NK-92 treated with Interleukin-12 subunit alpha and Interleukin-12 subunit beta, amount 100 ng/mL, for 24 hours (cell line): Measurements from ENCODE around the gene PTH1R.

Experiments used
- DNase-seq: peaks from one replicate; lab custom pipeline; 2025; lab: John Stamatoyannopoulos, UW

Gene PTH1R

GRCh38 chr3:46913644-46914043 lies 36.1 kb downstream of the PTH1R start:
- DNase-seq: no peak

DNA sequence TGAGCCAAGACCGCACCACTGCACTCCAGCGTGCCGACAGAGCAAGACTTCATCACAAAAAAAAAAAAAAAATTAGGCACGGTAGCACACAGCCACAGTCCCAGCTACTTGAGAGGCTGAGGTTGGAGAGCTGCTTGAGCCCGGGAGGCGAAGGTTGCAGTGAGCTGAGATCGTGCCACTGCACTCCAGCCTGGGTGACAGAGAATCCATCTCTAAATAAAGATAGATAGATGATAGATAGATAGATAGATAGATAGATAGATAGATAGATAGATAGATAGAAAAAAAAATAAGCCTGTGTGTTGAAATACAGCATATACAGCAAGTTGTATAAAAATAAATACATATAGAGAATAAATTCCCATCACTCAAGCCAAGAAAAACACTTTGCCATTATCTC lies 37.3 kb downstream of the PTH1R start:
- no peak for DNase-seq

DNA sequence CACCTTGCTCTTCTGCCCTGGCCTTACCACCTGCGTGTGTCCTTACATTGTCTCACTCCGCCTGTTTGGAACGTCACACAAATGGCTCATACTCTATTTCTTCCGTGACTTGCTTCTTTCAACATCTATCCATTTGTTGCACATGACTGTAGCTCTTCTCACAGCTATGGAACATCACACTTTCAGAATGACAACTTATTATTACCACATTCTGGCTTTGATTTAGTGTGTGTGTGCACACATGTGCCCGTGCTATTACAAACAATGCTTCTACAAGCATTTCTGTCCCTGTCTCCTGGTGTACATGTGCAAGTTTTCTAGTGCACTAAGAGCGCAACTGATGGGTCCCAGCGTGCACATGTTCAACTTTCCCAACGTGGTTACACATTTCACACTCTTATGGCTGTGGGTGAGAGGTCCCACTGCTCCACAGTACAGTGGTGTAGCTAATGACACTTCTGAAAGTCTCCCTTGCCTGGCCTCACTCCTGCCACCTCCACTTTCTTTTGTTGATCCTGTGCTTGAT lies 37.8 kb downstream of the PTH1R start:
- no peak for DNase-seq

DNA sequence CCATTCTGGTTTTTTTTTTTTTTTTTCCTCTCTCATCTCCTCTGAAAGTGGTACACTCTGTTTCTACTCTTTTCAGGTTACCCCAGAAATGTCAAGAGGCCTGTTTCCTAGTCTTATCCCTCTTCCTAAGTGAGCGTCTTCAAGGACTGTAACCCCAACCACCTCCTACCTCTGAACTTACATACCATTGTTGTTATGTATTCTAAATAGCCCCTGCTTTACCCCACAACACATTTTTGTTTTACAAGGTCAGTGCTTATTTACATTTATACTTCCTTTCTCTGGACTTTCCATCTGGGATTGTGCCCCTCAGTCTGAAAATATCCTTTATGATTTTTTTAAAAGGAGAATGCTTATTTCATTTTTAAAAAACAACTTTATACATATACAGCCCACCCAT lies 38.8 kb downstream of the PTH1R start:
- DNase-seq: no peak

DNA sequence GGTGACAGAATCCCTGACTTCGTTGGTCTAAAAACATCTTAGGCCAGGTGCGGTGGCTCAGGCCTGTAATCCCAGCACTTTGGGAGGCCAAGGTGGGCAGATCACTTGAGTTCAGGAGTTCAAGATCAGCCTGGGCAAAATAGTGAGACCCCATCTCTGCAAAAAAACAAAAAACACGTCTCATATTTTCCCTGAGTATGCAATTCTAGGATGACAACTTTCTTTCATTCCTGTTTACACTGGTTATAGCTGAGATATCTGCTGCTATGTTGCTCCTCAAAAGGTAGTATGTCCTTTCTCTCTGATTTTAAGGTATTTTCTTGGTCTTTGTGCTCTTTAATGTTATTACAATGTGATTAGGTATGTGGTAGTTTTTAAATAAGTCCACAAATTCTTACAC lies 39.3 kb downstream of the PTH1R start:
- DNase-seq: no peak

DNA sequence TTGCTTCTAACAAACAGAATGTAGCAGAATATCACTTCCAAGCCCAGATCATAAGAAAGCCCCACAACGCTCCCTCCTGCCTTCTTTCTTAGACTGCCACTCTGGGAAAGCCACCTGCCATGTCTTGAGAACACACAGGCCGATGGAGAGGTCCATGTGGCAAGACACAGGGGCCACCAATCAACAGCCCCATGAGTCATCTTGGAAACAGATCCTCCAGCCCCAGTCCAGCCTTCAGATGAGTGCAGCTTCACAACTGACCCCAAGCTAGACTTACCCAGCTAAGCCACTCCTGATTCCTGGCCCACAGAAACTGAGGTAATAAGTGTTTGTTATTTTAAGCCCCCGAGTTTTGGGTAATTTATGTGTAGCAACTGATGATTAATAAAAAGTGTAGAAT lies 39.7 kb downstream of the PTH1R start:
- no peak for DNase-seq

- no peak for DNase-seq
These were observed 40.7 kb downstream of the PTH1R start for GRCh38 chr3:46918202-46918601.

GRCh38 chr3:46918634-46919033 lies 41.1 kb downstream of the PTH1R start:
- no peak for DNase-seq

- DNase-seq: no peak
These were observed 43.5 kb downstream of the PTH1R start for GRCh38 chr3:46921041-46921440.

- DNase-seq: no peak
These were observed 44.4 kb downstream of the PTH1R start for GRCh38 chr3:46921871-46922271.

DNA sequence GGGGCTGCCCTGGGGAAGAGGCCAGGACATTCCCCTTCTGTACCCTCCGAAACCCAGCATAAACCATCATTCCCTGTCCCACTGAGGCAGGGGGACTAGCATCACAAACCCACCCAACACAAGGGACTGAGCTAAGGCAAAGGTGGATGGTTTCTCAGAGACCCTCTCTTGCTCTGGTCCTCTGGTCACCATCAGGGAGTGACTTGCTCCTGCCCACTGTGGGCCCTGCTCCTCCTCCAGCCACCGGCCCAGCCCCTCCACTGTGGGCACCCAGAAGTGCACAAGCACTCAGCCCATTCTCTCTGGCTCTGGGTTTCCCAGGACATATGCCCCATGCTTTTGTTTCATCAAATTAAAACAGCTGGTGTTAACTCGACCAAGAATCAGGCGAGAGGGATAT lies 44.9 kb downstream of the PTH1R start:
- no peak for DNase-seq

- DNase-seq: no peak
These were observed 45.5 kb downstream of the PTH1R start for GRCh38 chr3:46922871-46923558.

DNA sequence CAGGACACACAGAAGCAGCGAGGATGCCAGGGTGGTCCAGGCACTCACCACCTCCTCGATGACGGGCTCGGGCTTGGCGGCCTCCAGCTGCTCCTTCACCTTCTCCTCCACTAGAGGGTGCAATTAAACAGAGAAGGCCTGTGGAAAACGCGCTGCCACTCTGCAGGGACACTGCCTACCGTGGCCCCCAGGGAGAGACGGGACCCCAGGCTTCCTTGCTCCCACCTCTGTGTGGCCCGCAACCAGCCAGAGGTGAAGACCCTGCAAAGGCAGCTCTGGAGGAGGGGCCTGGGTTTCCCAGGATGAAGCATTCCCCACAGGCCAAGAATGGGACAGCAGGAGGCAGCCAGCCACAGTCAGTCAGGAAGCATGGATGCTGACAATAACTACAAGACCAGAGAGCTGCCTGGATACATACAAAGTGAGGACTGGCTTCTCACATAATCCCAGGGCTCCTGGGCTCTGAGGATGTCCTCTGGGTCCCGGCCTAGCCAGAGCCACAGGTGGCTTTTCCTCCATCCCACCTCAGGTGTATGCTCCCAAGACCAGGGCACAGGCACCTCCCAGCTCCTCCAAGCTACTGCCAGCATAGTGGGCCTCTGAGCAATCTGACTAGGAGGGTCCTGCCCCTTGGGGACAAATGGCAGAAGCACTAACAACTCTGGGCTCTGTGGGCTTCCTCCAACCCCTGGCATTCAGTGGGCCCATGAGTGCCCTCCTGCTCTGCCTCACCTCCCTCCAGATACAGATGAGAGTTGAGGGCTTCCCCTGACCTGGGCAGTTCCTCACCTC lies 46.2 kb downstream of the PTH1R start:
- no peak for DNase-seq

DNA sequence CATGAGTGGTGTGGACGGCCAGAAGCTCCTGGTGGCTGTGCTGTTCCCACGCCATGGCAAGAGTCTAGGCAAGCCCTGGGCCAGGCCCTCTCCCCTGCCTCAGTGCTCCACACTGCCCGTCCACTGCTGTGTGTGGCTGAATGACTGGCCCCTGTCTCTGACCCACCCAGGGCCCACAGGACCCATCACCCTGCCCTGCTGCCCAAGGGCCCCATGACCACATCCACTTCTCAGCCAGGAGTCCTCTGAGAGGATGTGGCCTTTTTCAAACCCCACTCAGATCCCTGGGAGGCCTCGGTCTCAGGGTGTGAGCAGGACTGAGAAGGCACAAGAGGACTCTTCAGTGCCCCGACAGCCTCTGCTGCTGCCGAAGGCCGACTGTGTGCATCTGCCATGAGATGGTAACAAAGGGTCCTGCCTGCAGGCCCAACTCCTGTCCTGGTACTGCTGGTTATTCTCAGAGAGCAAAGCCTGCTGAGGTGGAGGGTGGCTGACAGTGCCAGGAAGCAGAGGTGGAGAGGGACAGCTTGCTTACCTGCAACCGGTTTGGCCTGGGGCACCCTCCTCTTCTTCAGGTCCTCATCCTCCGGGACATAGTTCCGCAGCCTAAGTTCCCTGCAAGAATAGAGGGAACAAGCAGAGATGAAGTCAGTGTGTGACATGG lies 47.5 kb downstream of the PTH1R start:
- DNase-seq: no peak

GRCh38 chr3:46925585-46925934 lies 48.0 kb downstream of the PTH1R start:
- DNase-seq: no peak

DNA sequence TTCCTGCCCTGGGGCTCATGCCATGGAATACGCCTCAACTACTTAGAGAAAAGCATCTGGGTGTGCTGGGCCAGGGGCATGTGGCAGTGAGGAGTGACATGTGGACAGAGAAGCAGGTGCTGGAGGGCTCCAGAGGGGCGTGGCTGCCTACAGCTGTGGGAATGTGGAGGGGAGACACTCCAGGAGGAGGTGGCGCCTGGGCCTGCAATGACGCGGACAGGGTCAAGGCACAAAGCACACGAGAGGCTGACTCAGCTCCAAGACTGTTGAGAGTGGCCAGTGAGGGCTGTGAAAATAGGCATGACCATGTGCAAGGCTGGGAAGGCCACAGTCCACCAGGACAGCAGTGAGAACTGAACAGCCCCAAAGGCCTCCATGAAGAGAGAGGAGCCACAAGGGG lies 48.5 kb downstream of the PTH1R start:
- no peak for DNase-seq

- no peak for DNase-seq
These were observed 48.9 kb downstream of the PTH1R start for GRCh38 chr3:46926447-46926846.

- DNase-seq: no peak
These were observed 49.6 kb downstream of the PTH1R start for GRCh38 chr3:46926871-46927717.

- no peak for DNase-seq
These were observed 50.2 kb downstream of the PTH1R start for GRCh38 chr3:46927718-46928073.

DNA sequence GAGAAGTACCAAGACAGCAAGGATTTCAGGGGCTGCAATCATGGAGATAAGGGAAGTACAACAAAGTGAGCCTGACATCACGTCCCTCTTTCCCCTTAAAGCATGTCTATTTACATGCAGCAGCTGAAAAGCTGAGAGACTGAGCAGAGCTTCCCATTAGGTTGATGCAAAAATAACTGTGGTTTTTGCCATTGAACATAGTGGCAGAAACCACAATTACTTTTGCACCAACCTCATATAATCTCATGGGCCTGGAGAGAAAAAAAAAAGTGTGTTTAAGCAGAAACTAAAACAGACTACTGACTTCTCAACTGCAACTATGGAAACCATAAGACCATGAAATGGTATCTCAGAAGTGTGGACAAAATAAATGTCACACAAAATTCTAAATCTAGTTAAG lies 50.8 kb downstream of the PTH1R start:
- DNase-seq: no peak

- DNase-seq: no peak
These were observed 51.8 kb downstream of the PTH1R start for GRCh38 chr3:46929324-46929723.
